ENCODE results near the gene FOXL2. TPM values are rescaled to one million over a fixed set of nuclear protein-coding genes. Genes with fewer than 3 reads are reported as not detected.

FOXL2 gene
- total and polyA plus RNA-seq, 10 of the 15 experiments (the other 5 are each of a cell fraction or from before 2014, with no cell fraction given) = not detected

DNA sequence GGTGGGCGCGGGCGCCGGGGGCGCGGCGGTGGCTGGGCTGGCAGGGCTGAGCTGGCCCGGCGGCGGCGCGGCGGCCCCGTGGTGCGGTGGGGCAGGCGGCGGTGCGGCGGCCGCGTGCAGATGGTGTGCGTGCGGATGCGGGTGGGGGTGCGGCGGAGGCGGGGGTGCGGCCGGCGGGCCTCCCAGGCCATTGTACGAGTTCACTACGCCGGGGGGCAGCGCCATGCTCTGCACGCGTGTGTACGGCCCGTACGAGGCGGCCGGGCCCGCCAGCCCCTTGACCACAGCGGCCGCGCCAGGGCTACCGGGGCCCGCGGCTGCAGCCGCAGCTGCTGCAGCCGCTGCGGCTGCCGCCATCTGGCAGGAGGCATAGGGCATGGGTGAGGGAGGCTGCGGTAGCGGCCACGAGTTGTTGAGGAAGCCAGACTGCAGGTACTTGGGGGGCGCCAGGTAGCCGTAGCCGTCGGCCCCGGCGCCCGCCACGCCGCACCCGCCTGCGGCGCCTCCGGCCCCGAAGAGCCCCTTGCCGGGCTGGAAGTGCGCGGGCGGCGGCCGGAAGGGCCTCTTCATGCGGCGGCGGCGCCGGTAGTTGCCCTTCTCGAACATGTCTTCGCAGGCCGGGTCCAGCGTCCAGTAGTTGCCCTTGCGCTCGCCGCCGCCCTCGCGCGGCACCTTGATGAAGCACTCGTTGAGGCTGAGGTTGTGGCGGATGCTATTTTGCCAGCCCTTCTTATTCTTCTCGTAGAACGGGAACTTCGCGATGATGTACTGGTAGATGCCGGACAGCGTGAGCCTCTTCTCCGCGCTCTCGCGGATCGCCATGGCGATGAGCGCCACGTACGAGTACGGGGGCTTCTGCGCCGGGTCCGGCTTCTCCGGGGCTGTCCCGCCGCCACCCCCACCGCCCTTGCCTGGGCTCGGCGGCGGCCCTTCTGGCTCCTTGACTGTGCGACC is 951 bp downstream of the FOXL2 start:
- no peaks in the 10 kb centered on the region for H3K4me1 ChIP-seq (ENCODE audit: control insufficient read depth, insufficient read depth, low read length)
- ChIA-PET SMC1A (ENCODE audit: uncharacterized antibody, unreplicated experiment) (no interaction called here), CTCF (no interaction called here), RAD21 (ENCODE audit: unreplicated experiment) (no interaction called here), POLR2A (no interaction called here)
- intact Hi-C loops (cut with micrococcal nuclease; ENCODE audit: unreplicated experiment) (loop anchor here (10.0 kb wide), 1 partner anchor 149 kb away; no protein-coding TSS in a partner anchor), in situ Hi-C loops (cut with MboI) (loop anchor here (25.0 kb wide), 1 partner anchor 1184 kb away; the partner anchor contains the start of gene SOX14)
- 0 out of 2 replicates have a peak, but pooled peaks cover 3% of the 10 kb centered on the region for H4K20me1 ChIP-seq (ENCODE audit: control insufficient read depth, insufficient read depth)
- ATAC-seq = no peak; the same call in 2 of the 3 replicates
- no peak overlapping the region for H3K9ac ChIP-seq (ENCODE audit: control insufficient read depth, insufficient read depth, low read length)
- H3K79me2 ChIP-seq (ENCODE audit: control insufficient read depth, insufficient read depth, low read length) = no peaks in the 10 kb centered on the region
- no peak overlapping the region for H3K4me2 ChIP-seq (ENCODE audit: control insufficient read depth, insufficient read depth)
- H3K4me3 ChIP-seq = no peak overlapping the region
- 25% methylated on average over 79 of the region's 120 CpGs for WGBS (ENCODE audit: insufficient coverage, insufficient replicate concordance, low lambda C conversion rate, missing lambda C conversion rate)
- TF ChIP-seq, protein P1, sequence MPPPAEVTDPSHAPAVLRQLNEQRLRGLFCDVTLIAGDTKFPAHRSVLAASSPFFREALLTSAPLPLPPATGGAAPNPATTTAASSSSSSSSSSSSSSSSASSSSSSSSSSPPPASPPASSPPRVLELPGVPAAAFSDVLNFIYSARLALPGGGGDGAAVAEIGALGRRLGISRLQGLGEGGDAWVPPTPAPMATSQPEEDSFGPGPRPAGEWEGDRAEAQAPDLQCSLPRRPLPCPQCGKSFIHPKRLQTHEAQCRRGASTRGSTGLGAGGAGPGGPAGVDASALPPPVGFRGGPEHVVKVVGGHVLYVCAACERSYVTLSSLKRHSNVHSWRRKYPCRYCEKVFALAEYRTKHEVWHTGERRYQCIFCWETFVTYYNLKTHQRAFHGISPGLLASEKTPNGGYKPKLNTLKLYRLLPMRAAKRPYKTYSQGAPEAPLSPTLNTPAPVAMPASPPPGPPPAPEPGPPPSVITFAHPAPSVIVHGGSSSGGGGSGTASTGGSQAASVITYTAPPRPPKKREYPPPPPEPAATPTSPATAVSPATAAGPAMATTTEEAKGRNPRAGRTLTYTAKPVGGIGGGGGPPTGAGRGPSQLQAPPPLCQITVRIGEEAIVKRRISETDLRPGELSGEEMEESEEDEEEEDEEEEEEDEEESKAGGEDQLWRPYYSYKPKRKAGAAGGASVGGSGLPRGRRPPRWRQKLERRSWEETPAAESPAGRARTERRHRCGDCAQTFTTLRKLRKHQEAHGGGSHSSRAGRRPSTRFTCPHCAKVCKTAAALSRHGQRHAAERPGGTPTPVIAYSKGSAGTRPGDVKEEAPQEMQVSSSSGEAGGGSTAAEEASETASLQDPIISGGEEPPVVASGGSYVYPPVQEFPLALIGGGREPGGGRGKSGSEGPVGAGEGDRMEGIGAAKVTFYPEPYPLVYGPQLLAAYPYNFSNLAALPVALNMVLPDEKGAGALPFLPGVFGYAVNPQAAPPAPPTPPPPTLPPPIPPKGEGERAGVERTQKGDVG (CRISPR knock-in tag; IDR thresholded peaks at IDR 0.05) = no peak
- TF ChIP-seq, protein P2, sequence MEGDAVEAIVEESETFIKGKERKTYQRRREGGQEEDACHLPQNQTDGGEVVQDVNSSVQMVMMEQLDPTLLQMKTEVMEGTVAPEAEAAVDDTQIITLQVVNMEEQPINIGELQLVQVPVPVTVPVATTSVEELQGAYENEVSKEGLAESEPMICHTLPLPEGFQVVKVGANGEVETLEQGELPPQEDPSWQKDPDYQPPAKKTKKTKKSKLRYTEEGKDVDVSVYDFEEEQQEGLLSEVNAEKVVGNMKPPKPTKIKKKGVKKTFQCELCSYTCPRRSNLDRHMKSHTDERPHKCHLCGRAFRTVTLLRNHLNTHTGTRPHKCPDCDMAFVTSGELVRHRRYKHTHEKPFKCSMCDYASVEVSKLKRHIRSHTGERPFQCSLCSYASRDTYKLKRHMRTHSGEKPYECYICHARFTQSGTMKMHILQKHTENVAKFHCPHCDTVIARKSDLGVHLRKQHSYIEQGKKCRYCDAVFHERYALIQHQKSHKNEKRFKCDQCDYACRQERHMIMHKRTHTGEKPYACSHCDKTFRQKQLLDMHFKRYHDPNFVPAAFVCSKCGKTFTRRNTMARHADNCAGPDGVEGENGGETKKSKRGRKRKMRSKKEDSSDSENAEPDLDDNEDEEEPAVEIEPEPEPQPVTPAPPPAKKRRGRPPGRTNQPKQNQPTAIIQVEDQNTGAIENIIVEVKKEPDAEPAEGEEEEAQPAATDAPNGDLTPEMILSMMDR (IDR thresholded peaks at IDR 0.05 in 2 of 3, conservative IDR thresholded peaks at IDR 0.05 in 1 of 3; ENCODE audit: control insufficient read depth in 2 of 3, extremely low read depth in 1 of 3, insufficient read depth in 1 of 3, low read depth in 3 of 3, low read length in 3 of 3) = 0 out of 6 replicates have a peak, but pooled peaks of 1 of the 3 experiments have one; percentile 3
- TF ChIP-seq SUZ12 (IDR thresholded peaks at IDR 0.05; ENCODE audit: unreplicated experiment) = peak; percentile 76
- no peak for FAIRE-seq
- no peak for DNase-seq (ENCODE audit: low read depth, low spot score)
- peaks cover 22 to 29% of the 10 kb centered on the region in 2 experiments for H3K27me3 ChIP-seq (replicated peaks in 1 of 2; ENCODE audit: control insufficient read depth in 2 of 2, insufficient read depth in 2 of 2, low read length in 1 of 2)
- no peaks in the 10 kb centered on the region for H3K36me3 ChIP-seq (ENCODE audit: control insufficient read depth in 2 of 2, insufficient read depth in 2 of 2, low read length in 1 of 2)
- H3K9me3 ChIP-seq (replicated peaks; ENCODE audit: control insufficient read depth, insufficient read depth, low read length) = no peaks in the 10 kb centered on the region; the same call in 2 of the 3 replicates
- no TSS peak for BruUV-seq (replicated peaks)
- H2AFZ ChIP-seq (ENCODE audit: control insufficient read depth, low read depth, low read length) = no peak overlapping the region
- no peak overlapping the region for H3K27ac ChIP-seq (ENCODE audit: control insufficient read depth, insufficient read depth)
